OCI-LY7 (cell line): Measurements from ENCODE around the gene KIF3C. TPM values are rescaled to one million over a fixed set of nuclear protein-coding genes. Genes with fewer than 3 reads are reported as not detected.
"Not testable (repeated sequence)": the region's sequence is repeated elsewhere in the genome, so short reads cannot be mapped to it uniquely, and the experiment has no call there.

Experiments used
- BruUV-seq: library from RNA; stranded (reverse); fragments of 400-500 nt; replicated peaks from 2 replicates; lab custom pipeline; 2021; lab: Mats Ljungman, UMichigan
- CTCF ChIA-PET: fragments of 300-600 bp; sonication (Branson Sonifier 250); formaldehyde crosslinking; loops from one replicate; lab custom pipeline; 2022; ENCODE audit warnings: antibody characterized with exemption; ENCODE audit not compliant: unreplicated experiment; lab: Charles Lee
- POLR2A ChIA-PET: fragments of 300-600 bp; sonication (Branson Sonifier 250); formaldehyde crosslinking; loops from one replicate; lab custom pipeline; 2022; ENCODE audit warnings: antibody characterized with exemption; lab: Charles Lee
- DNase-seq: peaks from one replicate; pipeline ENCODE4 v3.0.0-alpha.2; 2015; ENCODE audit warnings: low spot score
- H2AFZ ChIP-seq: fragments of 200-600 bp; sonication (generic), shearing (Covaris generic); 2 replicates; pipeline ENCODE4 v1.6.1; 2014; ENCODE audit warnings: mild to moderate bottlenecking, antibody characterized with exemption, low read length, moderate library complexity
- H3K27ac ChIP-seq: fragments of 200-600 bp; sonication (generic); 2 replicates; pipeline ENCODE4 v1.5.1; 2014; ENCODE audit warnings: mixed run types, low read depth, mild to moderate bottlenecking, moderate library complexity, low read length, inconsistent platforms; ENCODE audit not compliant: poor library complexity, severe bottlenecking
- H3K36me3 ChIP-seq: fragments of 200-600 bp; sonication (generic); 2 replicates; pipeline ENCODE4 v1.6.1; 2014; ENCODE audit warnings: mild to moderate bottlenecking, antibody characterized with exemption, low read length, moderate library complexity, mixed read lengths; ENCODE audit not compliant: insufficient read depth
- H3K4me1 ChIP-seq: fragments of 200-600 bp; sonication (generic); 2 replicates; pipeline ENCODE4 v1.5.1; 2014; ENCODE audit warnings: mild to moderate bottlenecking, low read length; ENCODE audit not compliant: insufficient read depth, poor library complexity, severe bottlenecking
- H3K4me2 ChIP-seq: fragments of 200-600 bp; sonication (generic); 2 replicates; pipeline ENCODE4 v1.6.1; 2014; ENCODE audit warnings: mild to moderate bottlenecking, low read length
- H3K4me3 ChIP-seq: fragments of 200-600 bp; sonication (generic); 2 replicates; pipeline ENCODE4 v1.5.1; 2014; ENCODE audit warnings: mild to moderate bottlenecking, low read depth, low read length; ENCODE audit not compliant: poor library complexity, severe bottlenecking
- H3K79me2 ChIP-seq: fragments of 200-600 bp; sonication (generic); 2 replicates; pipeline ENCODE4 v1.6.1; 2016; ENCODE audit warnings: low read depth, mild to moderate bottlenecking, low read length, moderate library complexity, mixed read lengths; ENCODE audit not compliant: insufficient read depth
- H3K9me2 ChIP-seq: fragments of 200-600 bp; sonication (generic); 2 replicates; pipeline ENCODE4 v1.6.1; 2016; ENCODE audit warnings: mild to moderate bottlenecking, low read length, mixed read lengths; ENCODE audit not compliant: insufficient read depth
- H3K9me3 ChIP-seq: fragments of 200-600 bp; sonication (generic); 2 replicates; pipeline ENCODE4 v1.6.1; 2014; ENCODE audit warnings: mild to moderate bottlenecking, mixed run types, low read length, mixed read lengths
- H4K20me1 ChIP-seq: fragments of 200-600 bp; sonication (generic); 2 replicates; pipeline ENCODE4 v1.6.1; 2014; ENCODE audit warnings: mild to moderate bottlenecking, antibody characterized with exemption, low read length, moderate library complexity, mixed read lengths; ENCODE audit not compliant: insufficient read depth
- CTCF ChIP-seq: fragments of 200-600 bp; sonication (generic); conservative IDR thresholded peaks from 2 replicates; pipeline ENCODE4 v1.5.1; 2014; ENCODE audit warnings: mild to moderate bottlenecking, antibody characterized with exemption, low read length, moderate library complexity, mixed read lengths
- EZH2phosphoT487 ChIP-seq: fragments of 200-600 bp; sonication (generic); IDR thresholded peaks from 2 replicates; pipeline ENCODE4 v1.6.1; 2018; ENCODE audit warnings: low read depth, borderline replicate concordance, mild to moderate bottlenecking, mixed run types, antibody characterized with exemption, low read length, moderate library complexity, mixed read lengths
- intact Hi-C: fragments of 100-400 bp; cut with micrococcal nuclease; formaldehyde crosslinking; loops from one replicate; pipeline ENCODE4 v1.10.0; 2022; ENCODE audit not compliant: unreplicated experiment
- total RNA-seq, 2 experiments: library from RNA; depleted of rRNA in 1 of 2; stranded (reverse); fragments of >200 nt in 1 of 2; shearing (Covaris generic) in 1 of 2; gene quantifications; 2 replicates each; pipeline ENCODE4 v1.2.3, GENCODE V29; 2014 to 2022

Gene KIF3C
- total RNA-seq, 2 experiments from 2014 or later = 3.8 to 11.4 TPM

GRCh38 chr2:26018184-26019055 lies 36.1 kb upstream of the KIF3C start:
- Histone ChIP-seq H4K20me1 (no peaks in the 10 kb centered on the region), H3K9me3 (no peaks in the 10 kb centered on the region), H3K4me3 (no peak overlapping the region), H3K36me3 (no peaks in the 10 kb centered on the region), H3K4me2 (no peak overlapping the region), H3K4me1 (no peaks in the 10 kb centered on the region), H3K79me2 (no peaks in the 10 kb centered on the region), H2AFZ (no peak overlapping the region), H3K9me2 (no peaks in the 10 kb centered on the region), H3K27ac (no peak overlapping the region)
- DNase-seq = no peak
- intact Hi-C loops = no loop called here
- ChIA-PET POLR2A (interaction anchor here (1.6 kb wide), 1 partner anchor 16 kb away, joined by 5 read pairs; the partner anchor contains the start of gene RAB10), CTCF (interaction anchor here (1.6 kb wide), 1 partner anchor 15 kb away, joined by 3 read pairs; the partner anchor contains the start of gene RAB10)
- BruUV-seq = no TSS peak
- TF ChIP-seq CTCF (no peak), EZH2phosphoT487 (no peak)

- intact Hi-C loops = no loop called here
Observed at GRCh38 chr2:26017464-26018183, 35.3 kb upstream of the KIF3C start.

GRCh38 chr2:26016706-26017045 lies 34.4 kb upstream of the KIF3C start:
- POLR2A ChIA-PET = interaction anchor here (1.6 kb wide), 1 partner anchor 18 kb away, joined by 5 read pairs; the partner anchor contains the start of gene RAB10
- not testable (repeated sequence) for H3K4me1 ChIP-seq

More at GRCh38 chr2:26017464-26018183, 35.3 kb upstream of the KIF3C start:
- no peak for DNase-seq
- no TSS peak for BruUV-seq
- H3K4me2 ChIP-seq = no peak overlapping the region
- ChIA-PET POLR2A (interaction anchor here (1.6 kb wide), 1 partner anchor 17 kb away, joined by 5 read pairs; the partner anchor contains the start of gene RAB10), CTCF (interaction anchor here (1.6 kb wide), 1 partner anchor 16 kb away, joined by 3 read pairs; the partner anchor contains the start of gene RAB10)
- H3K36me3 ChIP-seq = no peaks in the 10 kb centered on the region
- H3K9me2 ChIP-seq = no peaks in the 10 kb centered on the region
- TF ChIP-seq CTCF = no peak
- TF ChIP-seq EZH2phosphoT487 = no peak
- H3K4me1 ChIP-seq = no peaks in the 10 kb centered on the region
- H2AFZ ChIP-seq = no peak overlapping the region
- H3K27ac ChIP-seq = no peak overlapping the region
- H3K79me2 ChIP-seq = no peaks in the 10 kb centered on the region
- no peak overlapping the region for H3K4me3 ChIP-seq
- no peaks in the 10 kb centered on the region for H3K9me3 ChIP-seq
- H4K20me1 ChIP-seq = no peaks in the 10 kb centered on the region

More at GRCh38 chr2:26016706-26017045, 34.4 kb upstream of the KIF3C start:
- H3K4me2 ChIP-seq, H2AFZ ChIP-seq, H4K20me1 ChIP-seq, H3K36me3 ChIP-seq, H3K9me3 ChIP-seq, H3K79me2 ChIP-seq, H3K27ac ChIP-seq, intact Hi-C loops, H3K9me2 ChIP-seq, H3K4me3 ChIP-seq, BruUV-seq, DNase-seq: not testable (repeated sequence)
- CTCF ChIA-PET = interaction anchor here (1.6 kb wide), 1 partner anchor 17 kb away, joined by 3 read pairs; the partner anchor contains the start of gene RAB10
